AG20443 (cell line): ENCODE results near the gene PGF.

Experiments used
- DNase-seq: peaks from one replicate; pipeline ENCODE4 v3.0.0; 2012; ENCODE audit warnings: low spot score, mixed read lengths

Gene PGF

GRCh38 chr14:74956280-74957072, 1.1 kb upstream of the PGF start:
- no peak for DNase-seq

- DNase-seq: no peak
These were observed 556 bp upstream of the PGF start for GRCh38 chr14:74956027-74956279.

GRCh38 chr14:74954947-74955228, 509 bp downstream of the PGF start:
- DNase-seq: no peak

GRCh38 chr14:74954232-74954946, 1.0 kb downstream of the PGF start:
- no peak for DNase-seq

- no peak for DNase-seq
These were observed 1.7 kb downstream of the PGF start for GRCh38 chr14:74953686-74954085.

- no peak for DNase-seq
These were observed 2.5 kb downstream of the PGF start for GRCh38 chr14:74952697-74953484.

- DNase-seq: no peak
These were observed 3.2 kb downstream of the PGF start for GRCh38 chr14:74952180-74952665.

- no peak for DNase-seq
These were observed 3.8 kb downstream of the PGF start for GRCh38 chr14:74951443-74952179.

GRCh38 chr14:74950795-74951442, 4.5 kb downstream of the PGF start:
- no peak for DNase-seq

- DNase-seq: no peak
These were observed 5.4 kb downstream of the PGF start for GRCh38 chr14:74949859-74950573.

GRCh38 chr14:74949191-74949601, 6.2 kb downstream of the PGF start:
- no peak for DNase-seq

GRCh38 chr14:74948228-74949175, 6.9 kb downstream of the PGF start:
- peak; percentile 4 for DNase-seq

GRCh38 chr14:74947353-74948227, 7.8 kb downstream of the PGF start:
- DNase-seq: peak; percentile 2

- peak; percentile 17 for DNase-seq
These were observed 8.6 kb downstream of the PGF start for GRCh38 chr14:74946659-74947281.

- peak; percentile 93 for DNase-seq
These were observed 9.3 kb downstream of the PGF start for GRCh38 chr14:74945852-74946658.

- DNase-seq: peak; percentile 56
These were observed 10.0 kb downstream of the PGF start for GRCh38 chr14:74945261-74945851.

GRCh38 chr14:74942608-74943007, 12.8 kb downstream of the PGF start:
- DNase-seq: no peak
